Activated naive CD4-positive, alpha-beta T cell treated with anti-CD3 and anti-CD28 coated beads, Interleukin-2, amount 50 U/mL, for 72 hours (primary cell): ENCODE results near the gene KCNT1. TPM values are rescaled to one million over a fixed set of nuclear protein-coding genes. Genes with fewer than 3 reads are reported as not detected.

ENCODE experiments used
- ATAC-seq, 2 donors: fragments of 150-1000 bp; cut with Tn5 transposase; 2 replicates each; pipeline ENCODE4 v1.10.0; 2021; ENCODE audit warnings: mild to moderate bottlenecking in 2 of 2, moderate library complexity in 2 of 2
- DNase-seq, 2 donors: peaks; one replicate each; pipeline ENCODE4 v3.0.0; 2021 to 2022; ENCODE audit warnings: low spot score in 2 of 2
- H3K27ac Mint-ChIP-seq, 2 donors: one replicate each; pipeline ENCODE4 v1.8.0; 2022; ENCODE audit warnings: mild to moderate bottlenecking in 2 of 2, mixed read lengths in 2 of 2
- H3K36me3 Mint-ChIP-seq, 2 donors: one replicate each; pipeline ENCODE4 v1.8.0; 2022; ENCODE audit warnings: mixed read lengths in 2 of 2
- H3K9me3 Mint-ChIP-seq, 2 donors: one replicate each; pipeline ENCODE4 v1.8.0; 2022; ENCODE audit warnings: mixed read lengths in 2 of 2
- total RNA-seq, 2 donors: library from RNA; stranded (reverse); gene quantifications; one replicate each; pipeline ENCODE4 v1.2.3, GENCODE V29; 2022

KCNT1 gene
- total RNA-seq, 2 donors from 2014 or later: not detected

GRCh38 chr9:135787776-135788575, 86.0 kb downstream of the KCNT1 start:
- ATAC-seq (no peak), DNase-seq (no peak)
- Mint-ChIP-seq H3K27ac (no peak overlapping the region), H3K9me3 (no peaks in the 10 kb centered on the region), H3K36me3 (no peaks in the 10 kb centered on the region)

GRCh38 chr9:135788576-135789300, 86.8 kb downstream of the KCNT1 start:
- Mint-ChIP-seq H3K9me3 (no peaks in the 10 kb centered on the region), H3K27ac (no peak overlapping the region), H3K36me3 (no peaks in the 10 kb centered on the region)
- ATAC-seq (no peak), DNase-seq (no peak)

- DNase-seq (no peak), ATAC-seq (no peak)
- no peak overlapping the region for H3K27ac Mint-ChIP-seq
- H3K9me3 Mint-ChIP-seq: no peaks in the 10 kb centered on the region
- no peaks in the 10 kb centered on the region for H3K36me3 Mint-ChIP-seq
Observed at GRCh38 chr9:135789838-135790291, 87.9 kb downstream of the KCNT1 start.

- ATAC-seq (no peak), DNase-seq (no peak)
- H3K9me3 Mint-ChIP-seq: no peaks in the 10 kb centered on the region
- no peaks in the 10 kb centered on the region for H3K36me3 Mint-ChIP-seq
- no peak overlapping the region for H3K27ac Mint-ChIP-seq
Observed at GRCh38 chr9:135790356-135790755, 88.4 kb downstream of the KCNT1 start.

- Mint-ChIP-seq H3K36me3 (no peaks in the 10 kb centered on the region), H3K27ac (no peak overlapping the region), H3K9me3 (no peaks in the 10 kb centered on the region)
- DNase-seq: no peak
- ATAC-seq: no peak
Observed at GRCh38 chr9:135790850-135791249, 88.9 kb downstream of the KCNT1 start.

GRCh38 chr9:135791431-135792267, 89.7 kb downstream of the KCNT1 start:
- Mint-ChIP-seq H3K36me3 (no peaks in the 10 kb centered on the region), H3K27ac (no peak overlapping the region), H3K9me3 (no peaks in the 10 kb centered on the region)
- DNase-seq: no peak
- no peak for ATAC-seq

- no peak overlapping the region for H3K27ac Mint-ChIP-seq
- H3K9me3 Mint-ChIP-seq: no peaks in the 10 kb centered on the region
- DNase-seq (no peak), ATAC-seq (no peak)
- H3K36me3 Mint-ChIP-seq: no peaks in the 10 kb centered on the region
Observed at GRCh38 chr9:135792268-135793128, 90.5 kb downstream of the KCNT1 start.

- ATAC-seq (no peak), DNase-seq (no peak)
- H3K27ac Mint-ChIP-seq: no peak overlapping the region
- no peaks in the 10 kb centered on the region for H3K9me3 Mint-ChIP-seq
- H3K36me3 Mint-ChIP-seq: no peaks in the 10 kb centered on the region
Observed at GRCh38 chr9:135793221-135794056, 91.5 kb downstream of the KCNT1 start.

- Mint-ChIP-seq H3K36me3 (no peaks in the 10 kb centered on the region), H3K9me3 (no peaks in the 10 kb centered on the region), H3K27ac (no peak overlapping the region)
- ATAC-seq (no peak), DNase-seq (no peak)
Observed at GRCh38 chr9:135794057-135794335, 92.0 kb downstream of the KCNT1 start.

- ATAC-seq (no peak), DNase-seq (no peak)
- no peaks in the 10 kb centered on the region for H3K36me3 Mint-ChIP-seq
- H3K27ac Mint-ChIP-seq: no peak overlapping the region
- no peaks in the 10 kb centered on the region for H3K9me3 Mint-ChIP-seq
Observed at GRCh38 chr9:135794361-135794885, 92.4 kb downstream of the KCNT1 start.

- H3K36me3 Mint-ChIP-seq: no peaks in the 10 kb centered on the region
- no peak for DNase-seq
- ATAC-seq: no peak
- H3K9me3 Mint-ChIP-seq: no peaks in the 10 kb centered on the region
- H3K27ac Mint-ChIP-seq: peak overlapping the region in 1 of 2 donors; percentile 30
Observed at GRCh38 chr9:135795391-135795790, 93.4 kb downstream of the KCNT1 start.

GRCh38 chr9:135796784-135797485, 95.0 kb downstream of the KCNT1 start:
- Mint-ChIP-seq H3K36me3 (no peaks in the 10 kb centered on the region), H3K27ac (no peak overlapping the region), H3K9me3 (no peaks in the 10 kb centered on the region)
- ATAC-seq (no peak), DNase-seq (no peak)

- H3K27ac Mint-ChIP-seq: no peak overlapping the region
- peak in 1 of 2 donors; percentile 52 for DNase-seq
- no peaks in the 10 kb centered on the region for H3K36me3 Mint-ChIP-seq
- no peaks in the 10 kb centered on the region for H3K9me3 Mint-ChIP-seq
- ATAC-seq: peak; percentile 48 to 57
Observed at GRCh38 chr9:135797507-135798262, 95.7 kb downstream of the KCNT1 start.

- Mint-ChIP-seq H3K27ac (peak overlapping the region in 1 of 2 donors; percentile 19), H3K9me3 (no peaks in the 10 kb centered on the region), H3K36me3 (no peaks in the 10 kb centered on the region)
- DNase-seq: no peak
- peak in 1 of 2 donors; percentile 10 for ATAC-seq
Observed at GRCh38 chr9:135798263-135798585, 96.2 kb downstream of the KCNT1 start.
